Ishikawa (cell line): ENCODE results near the gene SLC27A2.

Experiments
- CEBPB ChIP-seq: IDR thresholded peaks from 2 replicates; pipeline ENCODE4 v1.6.1; 2012
- CREB1 ChIP-seq: IDR thresholded peaks from 2 replicates; pipeline ENCODE4 v1.6.1; 2012; ENCODE audit warnings: low read depth
- EGR1 ChIP-seq: IDR thresholded peaks from 2 replicates; pipeline ENCODE4 v1.6.1; 2012
- EP300 ChIP-seq: IDR thresholded peaks from 2 replicates; pipeline ENCODE4 v1.6.1; 2012; ENCODE audit warnings: borderline replicate concordance
- FOXM1 ChIP-seq: IDR thresholded peaks from 2 replicates; pipeline ENCODE4 v1.6.1; 2012; ENCODE audit warnings: low read depth, borderline replicate concordance
- MAX ChIP-seq: IDR thresholded peaks from 2 replicates; pipeline ENCODE4 v1.6.1; 2012
- RAD21 ChIP-seq: IDR thresholded peaks from 2 replicates; pipeline ENCODE4 v1.6.1; 2012; ENCODE audit warnings: low read depth
- TAF1 ChIP-seq: IDR thresholded peaks from 2 replicates; pipeline ENCODE4 v1.6.1; 2012; ENCODE audit warnings: low read depth, mild to moderate bottlenecking
- TEAD4 ChIP-seq: IDR thresholded peaks from 2 replicates; pipeline ENCODE4 v1.6.1; 2012
- YY1 ChIP-seq: IDR thresholded peaks from 2 replicates; pipeline ENCODE4 v1.6.1; 2012; ENCODE audit warnings: low read depth
- ZBTB7A ChIP-seq: IDR thresholded peaks from 2 replicates; pipeline ENCODE4 v1.6.1; 2012; ENCODE audit warnings: low read depth
- TF ChIP-seq, protein P1 (sequence below): IDR thresholded peaks from 2 replicates; pipeline ENCODE4 v1.6.1; 2012; ENCODE audit warnings: low read depth, mild to moderate bottlenecking
- TF ChIP-seq, protein P2 (sequence below): IDR thresholded peaks from 2 replicates; pipeline ENCODE4 v1.6.1; 2012

- TF ChIP-seq RAD21 (no peak; the same call in 1 of the 2 replicates), EGR1 (peak; percentile 80), EP300 (no peak), MAX (no peak; the same call in 1 of the 2 replicates), TAF1 (peak; percentile 36; the same call in 1 of the 2 replicates), YY1 (no peak), TEAD4 (no peak), FOXM1 (no peak), CEBPB (no peak), ZBTB7A (no peak), CREB1 (no peak)
- TF ChIP-seq, protein P1, sequence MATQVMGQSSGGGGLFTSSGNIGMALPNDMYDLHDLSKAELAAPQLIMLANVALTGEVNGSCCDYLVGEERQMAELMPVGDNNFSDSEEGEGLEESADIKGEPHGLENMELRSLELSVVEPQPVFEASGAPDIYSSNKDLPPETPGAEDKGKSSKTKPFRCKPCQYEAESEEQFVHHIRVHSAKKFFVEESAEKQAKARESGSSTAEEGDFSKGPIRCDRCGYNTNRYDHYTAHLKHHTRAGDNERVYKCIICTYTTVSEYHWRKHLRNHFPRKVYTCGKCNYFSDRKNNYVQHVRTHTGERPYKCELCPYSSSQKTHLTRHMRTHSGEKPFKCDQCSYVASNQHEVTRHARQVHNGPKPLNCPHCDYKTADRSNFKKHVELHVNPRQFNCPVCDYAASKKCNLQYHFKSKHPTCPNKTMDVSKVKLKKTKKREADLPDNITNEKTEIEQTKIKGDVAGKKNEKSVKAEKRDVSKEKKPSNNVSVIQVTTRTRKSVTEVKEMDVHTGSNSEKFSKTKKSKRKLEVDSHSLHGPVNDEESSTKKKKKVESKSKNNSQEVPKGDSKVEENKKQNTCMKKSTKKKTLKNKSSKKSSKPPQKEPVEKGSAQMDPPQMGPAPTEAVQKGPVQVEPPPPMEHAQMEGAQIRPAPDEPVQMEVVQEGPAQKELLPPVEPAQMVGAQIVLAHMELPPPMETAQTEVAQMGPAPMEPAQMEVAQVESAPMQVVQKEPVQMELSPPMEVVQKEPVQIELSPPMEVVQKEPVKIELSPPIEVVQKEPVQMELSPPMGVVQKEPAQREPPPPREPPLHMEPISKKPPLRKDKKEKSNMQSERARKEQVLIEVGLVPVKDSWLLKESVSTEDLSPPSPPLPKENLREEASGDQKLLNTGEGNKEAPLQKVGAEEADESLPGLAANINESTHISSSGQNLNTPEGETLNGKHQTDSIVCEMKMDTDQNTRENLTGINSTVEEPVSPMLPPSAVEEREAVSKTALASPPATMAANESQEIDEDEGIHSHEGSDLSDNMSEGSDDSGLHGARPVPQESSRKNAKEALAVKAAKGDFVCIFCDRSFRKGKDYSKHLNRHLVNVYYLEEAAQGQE, result no peak
- TF ChIP-seq, protein P2, sequence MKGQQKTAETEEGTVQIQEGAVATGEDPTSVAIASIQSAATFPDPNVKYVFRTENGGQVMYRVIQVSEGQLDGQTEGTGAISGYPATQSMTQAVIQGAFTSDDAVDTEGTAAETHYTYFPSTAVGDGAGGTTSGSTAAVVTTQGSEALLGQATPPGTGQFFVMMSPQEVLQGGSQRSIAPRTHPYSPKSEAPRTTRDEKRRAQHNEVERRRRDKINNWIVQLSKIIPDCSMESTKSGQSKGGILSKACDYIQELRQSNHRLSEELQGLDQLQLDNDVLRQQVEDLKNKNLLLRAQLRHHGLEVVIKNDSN, result no peak; the same call in 1 of the 2 replicates
Measured at GRCh38 chr15:50181969-50182218, at the start of gene SLC27A2.
